ENCODE data around the gene SEPTIN2.

GRCh38 chr2:241272303-241273209, 43.2 kb upstream of the SEPTIN2 start:
- TF ChIP-seq CTCF (IDR thresholded peaks at IDR 0.05; ENCODE audit: poor library complexity) (no peak), EZH2 (IDR thresholded peaks at IDR 0.05; ENCODE audit: borderline replicate concordance) (no peak)

All from hepatocyte (in vitro differentiated cells).